HepG2 (cell line): ENCODE measurements around the gene PRDX5. TPM values are rescaled to one million over a fixed set of nuclear protein-coding genes. Genes with fewer than 3 reads are reported as not detected.

Experiments used
- CCDC6 ChIP-seq: sonication (generic); formaldehyde crosslinking; IDR thresholded peaks from 2 replicates; pipeline ENCODE4 v1.8.1; 2022; ENCODE audit warnings: mild to moderate bottlenecking, missing genetic modification reagents, moderate library complexity
- ETV5 ChIP-seq: IDR thresholded peaks from 2 replicates; pipeline ENCODE4 v1.6.1; 2018; ENCODE audit warnings: missing biosample characterization, missing genetic modification reagents, inconsistent platforms, borderline replicate concordance
- FOXM1 ChIP-seq: sonication (generic); formaldehyde crosslinking; IDR thresholded peaks from 2 replicates; pipeline ENCODE4 v1.5.0; 2020; ENCODE audit warnings: missing genetic modification reagents
- HIVEP1 ChIP-seq: sonication (generic); formaldehyde crosslinking; IDR thresholded peaks from 2 replicates; pipeline ENCODE4 v1.4.0; 2020; ENCODE audit warnings: mild to moderate bottlenecking, missing genetic modification reagents
- HNF4A ChIP-seq: sonication (generic); formaldehyde crosslinking; IDR thresholded peaks from 2 replicates; pipeline ENCODE4 v1.4.0; 2020; ENCODE audit warnings: missing genetic modification reagents
- NFKBIZ ChIP-seq: IDR thresholded peaks from 2 replicates; pipeline ENCODE4 v1.6.1; 2018; ENCODE audit warnings: missing genetic modification reagents, missing compliant biosample characterization
- POLR2AphosphoS5 ChIP-seq: IDR thresholded peaks from 2 replicates; pipeline ENCODE4 v1.6.1; 2012; ENCODE audit warnings: low read depth, low read length
- TFE3 ChIP-seq: IDR thresholded peaks from 2 replicates; pipeline ENCODE4 v1.6.1; 2016
- YY1 ChIP-seq: IDR thresholded peaks from 2 replicates; pipeline ENCODE4 v1.6.1; 2011; ENCODE audit warnings: low read length, low read depth, moderate library complexity, mild to moderate bottlenecking; ENCODE audit not compliant: insufficient read depth, insufficient replicate concordance
- ZBTB14 ChIP-seq: sonication (generic); formaldehyde crosslinking; IDR thresholded peaks from 2 replicates; pipeline ENCODE4 v1.4.0; 2020; ENCODE audit warnings: missing genetic modification reagents
- ZBTB20 ChIP-seq: sonication (generic); formaldehyde crosslinking; IDR thresholded peaks from 2 replicates; pipeline ENCODE4 v1.8.1; 2023; ENCODE audit warnings: missing genetic modification reagents, low read depth, mild to moderate bottlenecking, borderline replicate concordance
- ZC3H13 ChIP-seq: sonication (generic); formaldehyde crosslinking; IDR thresholded peaks from 2 replicates; pipeline ENCODE4 v1.8.1; 2023; ENCODE audit warnings: mild to moderate bottlenecking, missing genetic modification reagents, moderate library complexity
- ZNF3 ChIP-seq: IDR thresholded peaks from 2 replicates; pipeline ENCODE4 v1.7.0; 2017; ENCODE audit warnings: inconsistent platforms
- ZNF558 ChIP-seq: sonication (generic); formaldehyde crosslinking; IDR thresholded peaks from 2 replicates; pipeline ENCODE4 v1.9.0; 2022; ENCODE audit warnings: mild to moderate bottlenecking, missing genetic modification reagents, borderline replicate concordance
- ZNF577 ChIP-seq: sonication (generic); formaldehyde crosslinking; IDR thresholded peaks from 2 replicates; pipeline ENCODE4 v1.4.0; 2020; ENCODE audit warnings: mild to moderate bottlenecking, low read depth, missing genetic modification reagents, borderline replicate concordance
- ZNF598 ChIP-seq: sonication (generic); formaldehyde crosslinking; IDR thresholded peaks from 2 replicates; pipeline ENCODE4 v1.5.1; 2020; ENCODE audit warnings: mild to moderate bottlenecking, missing genetic modification reagents, borderline replicate concordance
- ZNF7 ChIP-seq: IDR thresholded peaks from 2 replicates; pipeline ENCODE4 v1.6.1; 2016; ENCODE audit warnings: missing biosample characterization, missing genetic modification reagents
- ZNF878 ChIP-seq: sonication (generic); formaldehyde crosslinking; IDR thresholded peaks from 2 replicates; pipeline ENCODE4 v1.8.1; 2023; ENCODE audit warnings: mild to moderate bottlenecking, missing genetic modification reagents, moderate library complexity
- ZSCAN21 ChIP-seq: sonication (generic); formaldehyde crosslinking; IDR thresholded peaks from 2 replicates; pipeline ENCODE4 v1.8.0; 2022; ENCODE audit warnings: mild to moderate bottlenecking, missing genetic modification reagents, moderate library complexity, borderline replicate concordance
- polyA plus RNA-seq, 8 experiments: library from polyadenylated mRNA; depleted of rRNA in 3 of 8; stranded (reverse) in 7 of 8; unstranded in 1 of 8; fragments of >200 nt; fragmentation: Illumina TruSeq in 4 of 8; extraction: Trizol in 4 of 8; gene quantifications; 2 replicates each; pipeline versions ENCODE4 v1.2.1 to v1.2.3, GENCODE V29; 2011 to 2016; ENCODE audit warnings: low read depth in 4 of 8, missing spikeins in 1 of 8, mixed read lengths in 1 of 8; ENCODE audit not compliant: insufficient read depth in 1 of 8
- total RNA-seq, 5 experiments: library from RNA; depleted of rRNA; stranded (reverse); fragments of >200 nt; fragmentation: Illumina TruSeq; extraction: Trizol; gene quantifications; 2 replicates each; pipeline ENCODE4 v1.2.3, GENCODE V29; 2016; ENCODE audit warnings: low read depth in 1 of 5
- TF ChIP-seq, protein P1 (sequence below): sonication (generic); formaldehyde crosslinking; IDR thresholded peaks from 2 replicates; pipeline ENCODE4 v1.5.0; 2020; ENCODE audit warnings: missing genetic modification reagents, mild to moderate bottlenecking, borderline replicate concordance
- TF ChIP-seq, protein P2 (sequence below): sonication (generic); formaldehyde crosslinking; IDR thresholded peaks from 2 replicates; pipeline ENCODE4 v1.9.0; 2022; ENCODE audit warnings: missing genetic modification reagents, mild to moderate bottlenecking, borderline replicate concordance
- TF ChIP-seq, protein P3 (sequence below): IDR thresholded peaks from 2 replicates; pipeline ENCODE4 v1.6.1; 2012; ENCODE audit warnings: inconsistent platforms
- TF ChIP-seq, protein P4 (sequence below): sonication (generic); formaldehyde crosslinking; IDR thresholded peaks from 2 replicates; pipeline ENCODE4 v1.5.1; 2020; ENCODE audit warnings: missing genetic modification reagents, mild to moderate bottlenecking, borderline replicate concordance

The PRDX5 gene
- total and polyA plus RNA-seq, 2 of the 13 experiments (the other 11 are each of a cell fraction or from before 2014, with no cell fraction given) = 215 to 311 TPM

- 0 out of 2 replicates have a peak, but pooled peaks have one; percentile 3 for TF ChIP-seq ZNF558 (CRISPR knock-in tag)
- TF ChIP-seq FOXM1 (CRISPR knock-in tag) = no peak
- peak; percentile 83 for TF ChIP-seq CCDC6 (CRISPR knock-in tag)
- no peak for TF ChIP-seq HNF4A
- peak; percentile 90 for TF ChIP-seq POLR2AphosphoS5
- TF ChIP-seq ZNF878 (CRISPR knock-in tag) = peak; percentile 77; the same call in 1 of the 2 replicates
- peak; percentile 46; the same call in 1 of the 2 replicates for TF ChIP-seq ZBTB14
- TF ChIP-seq ZC3H13 (CRISPR knock-in tag) = no peak
- no peak for TF ChIP-seq ZNF577 (CRISPR knock-in tag)
- peak; percentile 83; the same call in 1 of the 2 replicates for TF ChIP-seq HIVEP1 (CRISPR knock-in tag)
- peak; percentile 56 for TF ChIP-seq YY1
- TF ChIP-seq, protein P1, sequence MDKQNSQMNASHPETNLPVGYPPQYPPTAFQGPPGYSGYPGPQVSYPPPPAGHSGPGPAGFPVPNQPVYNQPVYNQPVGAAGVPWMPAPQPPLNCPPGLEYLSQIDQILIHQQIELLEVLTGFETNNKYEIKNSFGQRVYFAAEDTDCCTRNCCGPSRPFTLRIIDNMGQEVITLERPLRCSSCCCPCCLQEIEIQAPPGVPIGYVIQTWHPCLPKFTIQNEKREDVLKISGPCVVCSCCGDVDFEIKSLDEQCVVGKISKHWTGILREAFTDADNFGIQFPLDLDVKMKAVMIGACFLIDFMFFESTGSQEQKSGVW (CRISPR knock-in tag) = no peak
- TF ChIP-seq ZNF7 = no peak
- peak; percentile 91 for TF ChIP-seq ETV5 (CRISPR knock-in tag)
- TF ChIP-seq, protein P2, sequence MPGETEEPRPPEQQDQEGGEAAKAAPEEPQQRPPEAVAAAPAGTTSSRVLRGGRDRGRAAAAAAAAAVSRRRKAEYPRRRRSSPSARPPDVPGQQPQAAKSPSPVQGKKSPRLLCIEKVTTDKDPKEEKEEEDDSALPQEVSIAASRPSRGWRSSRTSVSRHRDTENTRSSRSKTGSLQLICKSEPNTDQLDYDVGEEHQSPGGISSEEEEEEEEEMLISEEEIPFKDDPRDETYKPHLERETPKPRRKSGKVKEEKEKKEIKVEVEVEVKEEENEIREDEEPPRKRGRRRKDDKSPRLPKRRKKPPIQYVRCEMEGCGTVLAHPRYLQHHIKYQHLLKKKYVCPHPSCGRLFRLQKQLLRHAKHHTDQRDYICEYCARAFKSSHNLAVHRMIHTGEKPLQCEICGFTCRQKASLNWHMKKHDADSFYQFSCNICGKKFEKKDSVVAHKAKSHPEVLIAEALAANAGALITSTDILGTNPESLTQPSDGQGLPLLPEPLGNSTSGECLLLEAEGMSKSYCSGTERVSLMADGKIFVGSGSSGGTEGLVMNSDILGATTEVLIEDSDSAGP (CRISPR knock-in tag) = peak; percentile 23; the same call in 1 of the 2 replicates
- no peak; the same call in 1 of the 2 replicates for TF ChIP-seq ZSCAN21
- peak; percentile 96 for TF ChIP-seq TFE3 (CRISPR knock-in tag)
- no peak for TF ChIP-seq NFKBIZ (CRISPR knock-in tag)
- no peak for TF ChIP-seq ZBTB20 (CRISPR knock-in tag)
- TF ChIP-seq ZNF3 (CRISPR knock-in tag) = no peak
- TF ChIP-seq, protein P3, sequence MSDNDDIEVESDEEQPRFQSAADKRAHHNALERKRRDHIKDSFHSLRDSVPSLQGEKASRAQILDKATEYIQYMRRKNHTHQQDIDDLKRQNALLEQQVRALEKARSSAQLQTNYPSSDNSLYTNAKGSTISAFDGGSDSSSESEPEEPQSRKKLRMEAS = peak; percentile 56
- no peak for TF ChIP-seq ZNF598 (CRISPR knock-in tag)
- TF ChIP-seq, protein P4, sequence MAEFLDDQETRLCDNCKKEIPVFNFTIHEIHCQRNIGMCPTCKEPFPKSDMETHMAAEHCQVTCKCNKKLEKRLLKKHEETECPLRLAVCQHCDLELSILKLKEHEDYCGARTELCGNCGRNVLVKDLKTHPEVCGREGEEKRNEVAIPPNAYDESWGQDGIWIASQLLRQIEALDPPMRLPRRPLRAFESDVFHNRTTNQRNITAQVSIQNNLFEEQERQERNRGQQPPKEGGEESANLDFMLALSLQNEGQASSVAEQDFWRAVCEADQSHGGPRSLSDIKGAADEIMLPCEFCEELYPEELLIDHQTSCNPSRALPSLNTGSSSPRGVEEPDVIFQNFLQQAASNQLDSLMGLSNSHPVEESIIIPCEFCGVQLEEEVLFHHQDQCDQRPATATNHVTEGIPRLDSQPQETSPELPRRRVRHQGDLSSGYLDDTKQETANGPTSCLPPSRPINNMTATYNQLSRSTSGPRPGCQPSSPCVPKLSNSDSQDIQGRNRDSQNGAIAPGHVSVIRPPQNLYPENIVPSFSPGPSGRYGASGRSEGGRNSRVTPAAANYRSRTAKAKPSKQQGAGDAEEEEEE (CRISPR knock-in tag) = no peak
These were observed 478 bp upstream of the PRDX5 start, which contains the start of gene TRMT112 (continued) for GRCh38 chr11:64317325-64317960.
